Mesenchymal stem cell (in vitro differentiated cells and primary cell): ENCODE data around the gene COX10.
A peak's percentile ranks its signal among the peaks of the same experiment; 100 is the strongest.
"Not testable (repeated sequence)": the region's sequence is repeated elsewhere in the genome, so short reads cannot be mapped to it uniquely, and the experiment has no call there.

Experiments
- DNase-seq: peaks from one replicate; pipeline ENCODE4 v3.0.0-alpha.2; 2013
- H2AFZ ChIP-seq: one replicate; pipeline ENCODE4 v1.6.1; 2013; ENCODE audit warnings: low read depth, mild to moderate bottlenecking, control low read depth, inconsistent platforms, low read length, moderate library complexity
- H2AK5ac ChIP-seq: 2 replicates; pipeline ENCODE4 v1.6.1; 2013; ENCODE audit warnings: low read length, moderate library complexity, mild to moderate bottlenecking, inconsistent platforms; ENCODE audit not compliant: severe bottlenecking
- H2BK120ac ChIP-seq: one replicate; pipeline ENCODE4 v1.6.1; 2013; ENCODE audit warnings: low read depth, mild to moderate bottlenecking, inconsistent platforms, low read length, moderate library complexity
- H2BK12ac ChIP-seq, 2 experiments: one replicate each; pipeline ENCODE4 v1.6.1; 2013; ENCODE audit warnings: inconsistent platforms in 2 of 2, low read length in 2 of 2, mild to moderate bottlenecking in 2 of 2, moderate library complexity in 2 of 2, control low read depth in 1 of 2
- H2BK15ac ChIP-seq: one replicate; pipeline ENCODE4 v1.6.1; 2013; ENCODE audit warnings: mild to moderate bottlenecking, low read depth, inconsistent platforms; ENCODE audit not compliant: poor library complexity, severe bottlenecking
- H2BK5ac ChIP-seq: 2 replicates; pipeline ENCODE4 v1.6.1; 2013; ENCODE audit warnings: low read depth, mild to moderate bottlenecking, low read length, control low read depth, inconsistent platforms; ENCODE audit not compliant: poor library complexity, severe bottlenecking
- H3K14ac ChIP-seq, 2 experiments: one replicate each; pipeline ENCODE4 v1.6.1; 2013; ENCODE audit warnings: inconsistent platforms in 2 of 2, low read length in 2 of 2, control low read depth in 1 of 2, mild to moderate bottlenecking in 1 of 2, moderate library complexity in 1 of 2
- H3K18ac ChIP-seq, 2 experiments: one replicate each; pipeline ENCODE4 v1.6.1; 2013; ENCODE audit warnings: inconsistent platforms in 2 of 2, low read length in 2 of 2, control low read depth in 1 of 2, low read depth in 1 of 2, mild to moderate bottlenecking in 1 of 2
- H3K23ac ChIP-seq, 2 experiments: one replicate each; pipeline ENCODE4 v1.6.1; 2013; ENCODE audit warnings: inconsistent platforms in 2 of 2, low read length in 2 of 2, mild to moderate bottlenecking in 2 of 2, moderate library complexity in 2 of 2, control low read depth in 1 of 2
- H3K27ac ChIP-seq: 2 replicates; pipeline ENCODE4 v1.5.1; 2013; ENCODE audit warnings: mild to moderate bottlenecking, moderate library complexity, low read length, control low read depth, inconsistent platforms; ENCODE audit not compliant: poor library complexity, severe bottlenecking
- H3K27me3 ChIP-seq, 2 experiments: 2 replicates each; pipeline versions ENCODE4 v1.6.1 to v1.7.0; 2013; ENCODE audit warnings: low read length in 2 of 2, mild to moderate bottlenecking in 2 of 2, moderate library complexity in 2 of 2, control low read depth in 1 of 2, inconsistent platforms in 1 of 2; ENCODE audit not compliant: control insufficient read depth in 1 of 2, insufficient read depth in 1 of 2
- H3K36me3 ChIP-seq, 2 experiments: 2 replicates each; pipeline versions ENCODE4 v1.6.1 to v1.7.0; 2013; ENCODE audit warnings: low read length in 2 of 2, control low read depth in 1 of 2, inconsistent platforms in 1 of 2, low read depth in 1 of 2, mild to moderate bottlenecking in 1 of 2; ENCODE audit not compliant: insufficient read depth in 2 of 2, control insufficient read depth in 1 of 2
- H3K4ac ChIP-seq, 2 experiments: one replicate each; pipeline ENCODE4 v1.6.1; 2013; ENCODE audit warnings: inconsistent platforms in 2 of 2, low read length in 2 of 2, mild to moderate bottlenecking in 2 of 2, moderate library complexity in 2 of 2, control low read depth in 1 of 2, low read depth in 1 of 2
- H3K4me1 ChIP-seq: 2 replicates; pipeline ENCODE4 v1.6.1; 2013; ENCODE audit warnings: low read depth, low read length, control low read depth; ENCODE audit not compliant: control insufficient read depth, insufficient read depth
- H3K4me2 ChIP-seq: 2 replicates; pipeline ENCODE4 v1.6.1; 2013; ENCODE audit warnings: low read length, mild to moderate bottlenecking, inconsistent platforms; ENCODE audit not compliant: poor library complexity, severe bottlenecking
- H3K4me3 ChIP-seq, 2 experiments: 2 replicates each; pipeline versions ENCODE4 v1.5.1 to v1.7.0; 2013; ENCODE audit warnings: low read length in 2 of 2, mild to moderate bottlenecking in 2 of 2, control low read depth in 1 of 2, low read depth in 1 of 2; ENCODE audit not compliant: insufficient read depth in 1 of 2
- H3K79me1 ChIP-seq: replicated peaks from 2 replicates; pipeline ENCODE4 v1.6.1; 2013; ENCODE audit warnings: mild to moderate bottlenecking, control low read depth, low read length, inconsistent platforms; ENCODE audit not compliant: poor library complexity, severe bottlenecking
- H3K9ac ChIP-seq: 2 replicates; pipeline ENCODE4 v1.7.0; 2013; ENCODE audit warnings: mild to moderate bottlenecking, low read length, moderate library complexity
- H3K9me3 ChIP-seq: 2 replicates; pipeline ENCODE4 v1.7.0; 2013; ENCODE audit warnings: mild to moderate bottlenecking, low read length; ENCODE audit not compliant: control insufficient read depth
- H4K8ac ChIP-seq: one replicate; pipeline ENCODE4 v1.6.1; 2013; ENCODE audit warnings: inconsistent platforms, mild to moderate bottlenecking, low read length, moderate library complexity
- H4K91ac ChIP-seq: one replicate; pipeline ENCODE4 v1.6.1; 2013; ENCODE audit warnings: mild to moderate bottlenecking, low read length, inconsistent platforms
- whole genome bisulfite sequencing: methylation state at CpG from one replicate; pipeline ENCODE4 v1.1.7; 2013; ENCODE audit warnings: mixed read lengths; 5-methylcytosine and 5-hydroxymethylcytosine counted together

COX10 gene

GRCh38 chr17:14169287-14169686, 100.0 kb downstream of the COX10 start:
- Histone ChIP-seq H3K4me3 (peak overlapping the region in 1 of 2 experiments; percentile 31), H2AFZ (no peak overlapping the region), H3K4ac (no peak overlapping the region), H3K9ac (no peak overlapping the region), H3K27me3 (no peaks in the 10 kb centered on the region), H3K36me3 (peaks cover 3 to 5% of the 10 kb centered on the region in 2 experiments), H2BK120ac (no peak overlapping the region), H2AK5ac (no peak overlapping the region), H3K9me3 (peaks cover 20% of the 10 kb centered on the region), H3K23ac (no peak overlapping the region), H2BK15ac (no peak overlapping the region), H3K4me2 (no peak overlapping the region), H3K14ac (no peak overlapping the region), H4K91ac (no peak overlapping the region), H3K79me1 (peaks cover 5% of the 10 kb centered on the region), H4K8ac (no peak overlapping the region), H3K18ac (no peak overlapping the region), H3K4me1 (no peaks in the 10 kb centered on the region), H3K27ac (no peak overlapping the region), H2BK5ac (no peak overlapping the region), H2BK12ac (no peak overlapping the region)
- no peak for DNase-seq
- WGBS: 94% methylated on average over 2 of the region's 2 CpGs

- H3K9me3 ChIP-seq: peaks cover 20% of the 10 kb centered on the region
- no peaks in the 10 kb centered on the region for H3K4me1 ChIP-seq
- H3K27ac ChIP-seq: no peak overlapping the region
- H2BK5ac ChIP-seq: no peak overlapping the region
- H3K9ac ChIP-seq: no peak overlapping the region
- H2BK15ac ChIP-seq: no peak overlapping the region
- H2AK5ac ChIP-seq: no peak overlapping the region
- no peaks in the 10 kb centered on the region for H3K27me3 ChIP-seq
- peaks cover 5% of the 10 kb centered on the region for H3K79me1 ChIP-seq
- no CpG with 5 or more reads among the region's 1 CpG for WGBS
- H3K4me2 ChIP-seq: no peak overlapping the region
- no peak overlapping the region for H3K14ac ChIP-seq
- no peak overlapping the region for H3K23ac ChIP-seq
- H4K91ac ChIP-seq: no peak overlapping the region
- H2BK120ac ChIP-seq: no peak overlapping the region
- no peak for DNase-seq
- no peak overlapping the region for H3K4ac ChIP-seq
- H3K36me3 ChIP-seq: peaks cover 3 to 5% of the 10 kb centered on the region in 2 experiments
- H3K18ac ChIP-seq: no peak overlapping the region
- no peak overlapping the region for H4K8ac ChIP-seq
- H2AFZ ChIP-seq: no peak overlapping the region
- no peak overlapping the region for H2BK12ac ChIP-seq
- peak overlapping the region in 1 of 2 experiments; percentile 31 for H3K4me3 ChIP-seq
Observed at GRCh38 chr17:14169901-14170300, 100.6 kb downstream of the COX10 start.

- H4K91ac ChIP-seq, H3K9ac ChIP-seq, DNase-seq, H2BK12ac ChIP-seq, H3K4me3 ChIP-seq, H3K18ac ChIP-seq, H3K4me2 ChIP-seq, H3K4ac ChIP-seq, H2AFZ ChIP-seq, H2BK5ac ChIP-seq, H2BK120ac ChIP-seq, H3K27ac ChIP-seq, H3K23ac ChIP-seq, H3K79me1 ChIP-seq, H3K36me3 ChIP-seq, H3K9me3 ChIP-seq, H2AK5ac ChIP-seq, H4K8ac ChIP-seq, H3K4me1 ChIP-seq, H3K27me3 ChIP-seq, H3K14ac ChIP-seq, H2BK15ac ChIP-seq: not testable (repeated sequence)
- 61% methylated on average over 3 of the region's 3 CpGs for WGBS
Observed at GRCh38 chr17:14176989-14177388, 107.7 kb downstream of the COX10 start.

GRCh38 chr17:14177801-14178200, 108.5 kb downstream of the COX10 start:
- H2BK12ac ChIP-seq, H2BK15ac ChIP-seq, H3K36me3 ChIP-seq, H3K23ac ChIP-seq, H2BK5ac ChIP-seq, H2AFZ ChIP-seq, DNase-seq, H3K9ac ChIP-seq, H2AK5ac ChIP-seq, H3K27ac ChIP-seq, H2BK120ac ChIP-seq, H3K4me2 ChIP-seq, H3K9me3 ChIP-seq, H3K4me3 ChIP-seq, H4K8ac ChIP-seq, H3K4ac ChIP-seq, H4K91ac ChIP-seq, H3K79me1 ChIP-seq, H3K27me3 ChIP-seq, H3K18ac ChIP-seq, H3K4me1 ChIP-seq, H3K14ac ChIP-seq: not testable (repeated sequence)
- no CpG with 5 or more reads among the region's 4 CpGs for WGBS
